SIG-M5 treated with dmso at 0.1 percent for 504 hours (cell line): ENCODE results near the gene MGMT.
A peak's percentile ranks its signal among the peaks of the same experiment; 100 is the strongest.

Experiments
- DNase-seq: peaks from one replicate; lab custom pipeline; 2025; ENCODE audit not compliant: unreplicated experiment; lab: John Stamatoyannopoulos, UW

MGMT gene

GRCh38 chr10:129517680-129518057, 50.6 kb downstream of the MGMT start:
- DNase-seq, result no peak

GRCh38 chr10:129518793-129519192, 51.8 kb downstream of the MGMT start:
- no peak for DNase-seq

GRCh38 chr10:129520440-129521080, 53.5 kb downstream of the MGMT start:
- no peak for DNase-seq

GRCh38 chr10:129521161-129522025, 54.4 kb downstream of the MGMT start:
- no peak for DNase-seq

GRCh38 chr10:129522041-129522585, 55.1 kb downstream of the MGMT start:
- no peak for DNase-seq

- no peak for DNase-seq
These were observed 56.1 kb downstream of the MGMT start for GRCh38 chr10:129523031-129523722.

- DNase-seq, result no peak
These were observed 56.8 kb downstream of the MGMT start for GRCh38 chr10:129523723-129524316.

- DNase-seq, result no peak
These were observed 57.9 kb downstream of the MGMT start for GRCh38 chr10:129524936-129525335.

GRCh38 chr10:129525401-129525801, 58.4 kb downstream of the MGMT start:
- no peak for DNase-seq

- DNase-seq, result no peak
These were observed 59.9 kb downstream of the MGMT start for GRCh38 chr10:129526943-129527342.

- DNase-seq, result no peak
These were observed 61.4 kb downstream of the MGMT start for GRCh38 chr10:129528376-129528978.

GRCh38 chr10:129530581-129530980, 63.5 kb downstream of the MGMT start:
- DNase-seq, result no peak

GRCh38 chr10:129531195-129531968, 64.3 kb downstream of the MGMT start:
- DNase-seq, result peak; percentile 21

GRCh38 chr10:129531969-129532660, 65.1 kb downstream of the MGMT start:
- DNase-seq, result no peak

GRCh38 chr10:129532838-129533237, 65.8 kb downstream of the MGMT start:
- DNase-seq, result no peak

GRCh38 chr10:129533281-129533680, 66.2 kb downstream of the MGMT start:
- DNase-seq, result no peak

GRCh38 chr10:129534826-129535225, 67.8 kb downstream of the MGMT start:
- DNase-seq, result no peak

- DNase-seq, result no peak
These were observed 69.3 kb downstream of the MGMT start for GRCh38 chr10:129536336-129536735.

GRCh38 chr10:129537151-129537550, 70.1 kb downstream of the MGMT start:
- DNase-seq, result no peak
